Osteoblast (primary cell): ENCODE results near the gene CBR4. TPM values are rescaled to one million over a fixed set of nuclear protein-coding genes. Genes with fewer than 3 reads are reported as not detected.
"Not testable (repeated sequence)": the region's sequence is repeated elsewhere in the genome, so short reads cannot be mapped to it uniquely, and the experiment has no call there.

Experiments used
- DNase-seq: peaks from one replicate; pipeline ENCODE4 v3.0.0; 2011; ENCODE audit warnings: low spot score, mixed read lengths; ENCODE audit not compliant: insufficient read length; ENCODE audit errors: missing footprints
- H2AFZ ChIP-seq: 2 replicates; pipeline ENCODE4 v1.6.0; 2011; ENCODE audit warnings: mild to moderate bottlenecking, low read length
- H3K27ac ChIP-seq: 2 replicates; pipeline ENCODE4 v1.5.1; 2011; ENCODE audit warnings: mild to moderate bottlenecking, low read depth, low read length, moderate library complexity
- H3K27me3 ChIP-seq: 2 replicates; pipeline ENCODE4 v1.6.0; 2012; ENCODE audit warnings: mild to moderate bottlenecking, control low read depth, inconsistent platforms, low read length, moderate library complexity; ENCODE audit not compliant: insufficient read depth
- H3K36me3 ChIP-seq: 2 replicates; pipeline ENCODE4 v1.5.1; 2011; ENCODE audit warnings: mild to moderate bottlenecking, low read length, control low read depth, moderate library complexity; ENCODE audit not compliant: insufficient read depth
- H3K4me1 ChIP-seq: 2 replicates; pipeline ENCODE4 v1.5.1; 2011; ENCODE audit warnings: mild to moderate bottlenecking, low read length, control low read depth, moderate library complexity; ENCODE audit not compliant: insufficient read depth
- H3K4me2 ChIP-seq: 2 replicates; pipeline ENCODE4 v1.6.0; 2011; ENCODE audit warnings: mild to moderate bottlenecking, low read length; ENCODE audit not compliant: insufficient read depth
- H3K4me3 ChIP-seq: fragments of 200-600 bp; sonication (generic); 3 replicates; pipeline ENCODE4 v1.5.1; 2012; ENCODE audit warnings: mild to moderate bottlenecking, low read length, inconsistent platforms; ENCODE audit not compliant: insufficient read depth
- H3K79me2 ChIP-seq: 2 replicates; pipeline ENCODE4 v1.6.0; 2012; ENCODE audit warnings: mild to moderate bottlenecking, low read length, control low read depth, inconsistent platforms; ENCODE audit not compliant: insufficient read depth
- H3K9me3 ChIP-seq: 2 replicates; pipeline ENCODE4 v1.5.1; 2011; ENCODE audit warnings: low read depth, low read length, control low read depth
- H4K20me1 ChIP-seq: 2 replicates; pipeline ENCODE4 v1.6.0; 2012; ENCODE audit warnings: mild to moderate bottlenecking, low read length, control low read depth; ENCODE audit not compliant: insufficient read depth
- total RNA-seq: library from RNA; depleted of rRNA; stranded (reverse); fragments of >200 nt; gene quantifications from 2 replicates; pipeline ENCODE4 v1.2.3, GENCODE V29; 2012
- TF ChIP-seq, protein P1 (sequence below): IDR thresholded peaks from 2 replicates; pipeline ENCODE4 v1.5.1; 2011; ENCODE audit warnings: mild to moderate bottlenecking, low read depth, low read length, moderate library complexity; ENCODE audit errors: extremely low read depth

The CBR4 gene
- total RNA-seq, 1 donor: 19.2 TPM

DNA sequence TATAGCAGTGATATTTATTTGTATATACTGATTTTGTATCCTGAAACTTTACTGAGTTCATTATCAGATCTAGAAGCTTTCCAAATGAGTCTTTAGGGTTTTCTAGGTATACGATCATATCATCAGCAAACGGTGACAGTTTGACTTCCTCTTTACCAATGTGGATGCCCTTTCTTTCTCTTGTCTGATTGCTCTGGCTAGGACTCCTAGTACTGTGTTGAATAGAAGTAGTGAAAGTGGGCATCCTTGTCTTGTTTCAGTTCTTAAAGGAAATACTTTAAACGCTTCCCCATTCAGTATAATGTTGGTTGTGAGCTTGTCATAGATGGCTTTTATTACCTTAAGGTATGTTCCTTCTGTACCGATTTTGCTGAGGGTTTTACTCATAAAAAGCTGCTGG is 37.5 kb downstream of the CBR4 start:
- no peak overlapping the region for H3K4me2 ChIP-seq
- no peak overlapping the region for H3K27ac ChIP-seq
- TF ChIP-seq, protein P1, sequence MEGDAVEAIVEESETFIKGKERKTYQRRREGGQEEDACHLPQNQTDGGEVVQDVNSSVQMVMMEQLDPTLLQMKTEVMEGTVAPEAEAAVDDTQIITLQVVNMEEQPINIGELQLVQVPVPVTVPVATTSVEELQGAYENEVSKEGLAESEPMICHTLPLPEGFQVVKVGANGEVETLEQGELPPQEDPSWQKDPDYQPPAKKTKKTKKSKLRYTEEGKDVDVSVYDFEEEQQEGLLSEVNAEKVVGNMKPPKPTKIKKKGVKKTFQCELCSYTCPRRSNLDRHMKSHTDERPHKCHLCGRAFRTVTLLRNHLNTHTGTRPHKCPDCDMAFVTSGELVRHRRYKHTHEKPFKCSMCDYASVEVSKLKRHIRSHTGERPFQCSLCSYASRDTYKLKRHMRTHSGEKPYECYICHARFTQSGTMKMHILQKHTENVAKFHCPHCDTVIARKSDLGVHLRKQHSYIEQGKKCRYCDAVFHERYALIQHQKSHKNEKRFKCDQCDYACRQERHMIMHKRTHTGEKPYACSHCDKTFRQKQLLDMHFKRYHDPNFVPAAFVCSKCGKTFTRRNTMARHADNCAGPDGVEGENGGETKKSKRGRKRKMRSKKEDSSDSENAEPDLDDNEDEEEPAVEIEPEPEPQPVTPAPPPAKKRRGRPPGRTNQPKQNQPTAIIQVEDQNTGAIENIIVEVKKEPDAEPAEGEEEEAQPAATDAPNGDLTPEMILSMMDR: no peak
- no peaks in the 10 kb centered on the region for H4K20me1 ChIP-seq
- no peaks in the 10 kb centered on the region for H3K4me1 ChIP-seq
- H3K4me3 ChIP-seq: no peak overlapping the region
- no peaks in the 10 kb centered on the region for H3K27me3 ChIP-seq
- DNase-seq: no peak
- H3K79me2 ChIP-seq: no peaks in the 10 kb centered on the region
- no peak overlapping the region for H2AFZ ChIP-seq
- peaks cover 12% of the 10 kb centered on the region for H3K36me3 ChIP-seq
- H3K9me3 ChIP-seq: peaks cover 2% of the 10 kb centered on the region

DNA sequence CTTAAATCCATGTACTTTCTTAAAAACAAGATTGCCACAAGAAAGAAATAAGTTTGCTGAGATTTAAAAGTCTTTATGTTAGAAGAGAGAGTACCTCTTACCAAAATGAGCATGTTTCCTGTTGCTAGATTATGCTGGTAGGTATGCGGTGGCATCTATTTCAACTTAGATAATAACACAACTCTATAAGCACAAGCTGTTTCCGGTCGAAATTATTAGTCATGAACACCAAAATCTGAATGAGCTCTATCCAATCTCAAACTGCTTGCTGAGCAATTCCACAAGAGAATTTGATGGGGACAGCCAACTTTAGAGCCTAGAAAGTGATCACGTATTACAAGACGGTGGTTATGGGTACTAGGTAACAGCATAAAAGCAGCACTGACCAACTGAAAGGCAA is 49.3 kb downstream of the CBR4 start:
- H3K27me3 ChIP-seq: no peaks in the 10 kb centered on the region
- no peaks in the 10 kb centered on the region for H3K36me3 ChIP-seq
- no peak overlapping the region for H3K4me2 ChIP-seq
- DNase-seq: no peak
- no peak overlapping the region for H2AFZ ChIP-seq
- no peaks in the 10 kb centered on the region for H3K4me1 ChIP-seq
- H3K4me3 ChIP-seq: no peak overlapping the region
- H4K20me1 ChIP-seq: no peaks in the 10 kb centered on the region
- H3K9me3 ChIP-seq: no peaks in the 10 kb centered on the region
- TF ChIP-seq, protein P1: no peak
- no peak overlapping the region for H3K27ac ChIP-seq
- H3K79me2 ChIP-seq: no peaks in the 10 kb centered on the region

DNA sequence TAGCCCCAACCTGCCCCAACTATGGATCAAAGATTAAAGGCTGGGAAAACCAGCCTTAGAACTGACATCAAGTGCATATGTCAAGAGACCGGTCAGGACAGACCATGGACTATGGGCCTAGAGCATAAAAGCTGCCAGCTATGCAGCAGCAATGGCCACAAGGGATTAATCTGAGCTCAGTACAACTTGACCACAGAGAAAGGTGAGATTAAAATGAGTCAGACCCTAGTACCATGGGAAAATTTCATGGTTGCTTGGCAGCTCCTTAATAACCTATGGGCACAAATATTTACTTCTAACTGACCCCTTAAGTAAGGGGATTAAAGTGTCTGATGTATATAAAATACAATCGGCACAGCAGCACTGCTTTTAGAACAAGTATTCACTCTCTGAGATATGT is 54.4 kb downstream of the CBR4 start:
- no peaks in the 10 kb centered on the region for H3K9me3 ChIP-seq
- TF ChIP-seq, protein P1: no peak
- H3K27ac ChIP-seq: no peak overlapping the region
- H4K20me1 ChIP-seq: no peaks in the 10 kb centered on the region
- no peaks in the 10 kb centered on the region for H3K4me1 ChIP-seq
- DNase-seq: no peak
- no peaks in the 10 kb centered on the region for H3K36me3 ChIP-seq
- H3K27me3 ChIP-seq: no peaks in the 10 kb centered on the region
- H3K4me3 ChIP-seq: no peak overlapping the region
- H3K4me2 ChIP-seq: no peak overlapping the region
- no peaks in the 10 kb centered on the region for H3K79me2 ChIP-seq
- no peak overlapping the region for H2AFZ ChIP-seq

DNA sequence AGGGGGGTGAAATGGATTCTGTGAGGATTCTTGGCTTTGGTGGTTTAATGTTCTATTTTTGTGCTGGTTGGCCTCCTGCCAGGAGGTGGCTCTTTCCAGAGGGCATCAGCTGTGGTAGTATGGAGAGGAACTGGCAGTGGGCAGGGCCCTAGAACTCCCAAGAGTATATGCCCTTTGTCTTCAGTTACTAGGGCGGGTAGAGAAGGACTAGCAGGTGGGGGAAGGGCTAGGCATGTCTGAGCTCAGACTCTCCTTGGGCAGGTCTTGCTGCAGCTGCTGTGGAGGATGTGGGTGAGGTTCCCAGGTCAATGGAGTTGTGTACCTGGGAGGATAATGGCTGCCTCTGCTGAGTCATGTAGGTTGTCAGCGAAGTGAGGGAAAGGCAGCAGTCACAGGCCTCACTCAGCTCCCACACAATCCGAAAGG is 57.2 kb downstream of the CBR4 start:
- not testable (repeated sequence) for H3K4me1 ChIP-seq, H3K27me3 ChIP-seq, H3K36me3 ChIP-seq, H3K27ac ChIP-seq, H3K79me2 ChIP-seq, H3K4me2 ChIP-seq, DNase-seq, H3K9me3 ChIP-seq, H3K4me3 ChIP-seq, H2AFZ ChIP-seq, H4K20me1 ChIP-seq
